Uterus (tissue), 4 donors: ENCODE measurements around the gene LCE3D. TPM values are rescaled to one million over a fixed set of nuclear protein-coding genes. Genes with fewer than 3 reads are reported as not detected.

ENCODE experiments used
- DNase-seq, 2 donors: peaks; one replicate each; pipeline ENCODE4 v3.0.0-alpha.2; 2019 to 2020
- H3K27ac ChIP-seq, 2 donors: fragments of 200-600 bp; sonication (generic); 1 replicate in 1 of 2; 2 replicates in 1 of 2; pipeline ENCODE4 v1.5.1; 2016 to 2018
- H3K27me3 ChIP-seq, 2 donors: fragments of 200-600 bp; sonication (generic); one replicate each; pipeline ENCODE4 v1.5.1; 2018 to 2019; ENCODE audit warnings: control low read depth in 1 of 2
- H3K36me3 ChIP-seq, 2 donors: fragments of 200-600 bp; sonication (generic); one replicate each; pipeline ENCODE4 v1.5.1; 2019; ENCODE audit warnings: control low read depth in 1 of 2
- H3K4me1 ChIP-seq, 2 donors: fragments of 200-600 bp; sonication (generic); one replicate each; pipeline ENCODE4 v1.5.1; 2018 to 2019; ENCODE audit warnings: control low read depth in 1 of 2
- H3K4me3 ChIP-seq, 2 donors: fragments of 200-600 bp; sonication (generic); 1 replicate in 1 of 2; 2 replicates in 1 of 2; pipeline ENCODE4 v1.5.1; 2018 to 2019; ENCODE audit warnings: mild to moderate bottlenecking in 1 of 2
- H3K9me3 ChIP-seq, 2 donors: fragments of 200-600 bp; sonication (generic); one replicate each; pipeline ENCODE4 v1.5.1; 2019; ENCODE audit warnings: control low read depth in 1 of 2
- POLR2A ChIP-seq, 2 donors: fragments of 450-650 bp; IDR thresholded peaks; one replicate each; pipeline ENCODE4 v1.6.1; 2016; ENCODE audit warnings: antibody characterized with exemption in 2 of 2, mild to moderate bottlenecking in 1 of 2, moderate library complexity in 1 of 2
- intact Hi-C: fragments of 100-400 bp; cut with DNase I; formaldehyde crosslinking; loops from one replicate; pipeline ENCODE4 v1.15.1; 2023; ENCODE audit warnings: low total_unique reads
- total RNA-seq, 4 donors: library from RNA; depleted of rRNA in 3 of 4; stranded (reverse); fragments of >200 nt in 3 of 4; gene quantifications; one replicate each; pipeline versions ENCODE4 v1.1.0 to v1.2.4, GENCODE V29; 2014 to 2023
- TF ChIP-seq, protein P1 (sequence below), 4 experiments: fragments of 200-600 bp in 2 of 4; fragments of 450-650 bp in 2 of 4; sonication (generic) in 2 of 4; IDR thresholded peaks; one replicate each; pipeline ENCODE4 v1.5.1; 2016 to 2019; ENCODE audit warnings: antibody characterized with exemption in 4 of 4, mild to moderate bottlenecking in 2 of 4, moderate library complexity in 1 of 4
- donor health status: DM: yes; HTN: yes; CAD: no.

LCE3D gene
- total RNA-seq, 4 donors from 2014 or later, result not detected

DNA sequence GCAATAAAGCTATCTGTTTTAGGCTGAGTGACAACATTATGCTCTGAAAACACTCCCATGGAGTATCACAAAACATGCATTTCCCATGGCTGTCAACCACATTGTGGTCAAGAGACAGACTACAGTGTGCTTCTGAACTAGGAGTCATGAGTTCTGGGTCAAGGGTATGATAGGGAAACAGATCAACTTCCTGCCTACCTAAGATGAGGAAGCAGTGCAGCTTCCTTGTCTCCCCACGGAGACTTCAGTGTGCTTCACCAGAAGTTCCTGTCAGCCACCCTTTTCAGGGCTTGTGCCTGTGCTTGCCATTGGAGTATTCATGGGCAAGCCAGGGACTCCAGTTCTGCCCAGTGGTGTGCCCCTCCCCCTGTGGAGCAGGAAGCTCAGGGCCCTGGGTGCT, 33.6 kb downstream of the LCE3D start:
- Histone ChIP-seq H3K4me1 (no peaks in the 10 kb centered on the region), H3K36me3 (no peaks in the 10 kb centered on the region), H3K4me3 (no peak overlapping the region), H3K27me3 (no peaks in the 10 kb centered on the region), H3K27ac (no peak overlapping the region), H3K9me3 (no peaks in the 10 kb centered on the region)
- no peak for DNase-seq
- no peak for TF ChIP-seq POLR2A (IDR thresholded peaks at IDR 0.05)
- TF ChIP-seq, protein P1, sequence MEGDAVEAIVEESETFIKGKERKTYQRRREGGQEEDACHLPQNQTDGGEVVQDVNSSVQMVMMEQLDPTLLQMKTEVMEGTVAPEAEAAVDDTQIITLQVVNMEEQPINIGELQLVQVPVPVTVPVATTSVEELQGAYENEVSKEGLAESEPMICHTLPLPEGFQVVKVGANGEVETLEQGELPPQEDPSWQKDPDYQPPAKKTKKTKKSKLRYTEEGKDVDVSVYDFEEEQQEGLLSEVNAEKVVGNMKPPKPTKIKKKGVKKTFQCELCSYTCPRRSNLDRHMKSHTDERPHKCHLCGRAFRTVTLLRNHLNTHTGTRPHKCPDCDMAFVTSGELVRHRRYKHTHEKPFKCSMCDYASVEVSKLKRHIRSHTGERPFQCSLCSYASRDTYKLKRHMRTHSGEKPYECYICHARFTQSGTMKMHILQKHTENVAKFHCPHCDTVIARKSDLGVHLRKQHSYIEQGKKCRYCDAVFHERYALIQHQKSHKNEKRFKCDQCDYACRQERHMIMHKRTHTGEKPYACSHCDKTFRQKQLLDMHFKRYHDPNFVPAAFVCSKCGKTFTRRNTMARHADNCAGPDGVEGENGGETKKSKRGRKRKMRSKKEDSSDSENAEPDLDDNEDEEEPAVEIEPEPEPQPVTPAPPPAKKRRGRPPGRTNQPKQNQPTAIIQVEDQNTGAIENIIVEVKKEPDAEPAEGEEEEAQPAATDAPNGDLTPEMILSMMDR (IDR thresholded peaks at IDR 0.05), result no peak
- intact Hi-C loops, result no loop called here

DNA sequence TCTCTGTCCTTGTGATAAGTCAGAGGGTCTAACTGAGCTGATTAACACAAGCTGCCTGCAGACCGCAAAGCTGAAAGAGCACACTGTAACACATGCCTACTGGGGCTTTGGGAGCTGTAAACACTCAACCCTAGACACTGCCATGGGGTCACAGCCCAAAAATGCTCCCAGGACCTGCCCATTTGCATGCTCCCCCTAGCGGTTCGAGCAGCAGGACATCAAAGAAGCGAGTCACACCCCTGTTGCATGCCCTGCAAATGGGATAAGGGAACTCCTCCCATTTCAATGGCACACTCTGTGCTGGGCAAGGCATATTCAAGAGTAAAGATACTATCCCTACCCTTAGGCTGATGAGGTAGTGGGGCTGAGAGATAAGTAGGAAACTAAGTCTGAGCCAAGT, 36.5 kb downstream of the LCE3D start:
- no peaks in the 10 kb centered on the region for H3K36me3 ChIP-seq
- intact Hi-C loops, result no loop called here
- no peak for DNase-seq
- H3K4me1 ChIP-seq, result no peaks in the 10 kb centered on the region
- no peak overlapping the region for H3K27ac ChIP-seq
- no peaks in the 10 kb centered on the region for H3K9me3 ChIP-seq
- no peaks in the 10 kb centered on the region for H3K27me3 ChIP-seq
- TF ChIP-seq, protein P1 (IDR thresholded peaks at IDR 0.05), result no peak
- no peak for TF ChIP-seq POLR2A (IDR thresholded peaks at IDR 0.05)
- no peak overlapping the region for H3K4me3 ChIP-seq

DNA sequence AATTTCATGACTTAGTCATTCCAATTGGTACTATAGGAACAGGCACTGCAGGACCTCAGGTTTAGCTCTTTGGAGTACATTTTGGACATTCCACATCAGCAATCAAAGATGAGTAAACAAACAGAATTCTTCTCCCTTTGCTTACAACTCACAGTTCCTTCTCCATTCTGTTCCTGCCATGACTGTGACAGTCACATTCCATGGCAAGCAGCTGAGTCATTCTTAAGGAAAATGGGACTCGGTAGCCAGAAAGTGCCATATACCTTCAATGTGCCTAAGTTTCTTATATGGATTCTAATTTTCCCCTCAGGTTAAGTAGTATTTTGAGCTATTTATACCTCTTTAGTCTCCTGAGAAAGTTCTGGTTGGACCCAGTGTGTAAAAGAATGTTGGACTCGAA, 40.4 kb downstream of the LCE3D start:
- TF ChIP-seq, protein P1 (IDR thresholded peaks at IDR 0.05), result no peak
- TF ChIP-seq POLR2A (IDR thresholded peaks at IDR 0.05), result no peak
- DNase-seq, result no peak
- Histone ChIP-seq H3K27me3 (no peaks in the 10 kb centered on the region), H3K4me3 (no peak overlapping the region), H3K27ac (no peak overlapping the region), H3K36me3 (no peaks in the 10 kb centered on the region), H3K9me3 (no peaks in the 10 kb centered on the region), H3K4me1 (no peaks in the 10 kb centered on the region)
- intact Hi-C loops, result no loop called here

DNA sequence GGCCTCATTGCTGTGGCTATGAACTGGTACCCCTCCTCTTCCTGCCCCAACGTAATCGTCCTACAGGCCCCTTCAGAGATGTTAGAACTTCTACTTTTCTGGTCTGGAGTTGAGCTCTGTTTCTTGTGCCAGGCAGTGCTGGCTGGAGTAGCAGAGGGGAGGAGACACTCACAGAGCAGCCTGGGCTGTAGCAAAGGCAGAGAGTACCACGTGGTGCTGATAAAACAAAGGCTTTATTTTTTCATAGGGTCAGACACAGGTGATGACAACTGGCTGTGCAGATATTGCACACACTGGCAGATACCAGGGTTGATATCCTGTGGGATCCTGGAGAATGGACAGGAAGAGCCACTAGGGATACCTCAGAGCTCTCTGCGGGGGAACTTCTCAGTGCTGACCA, 42.8 kb downstream of the LCE3D start:
- H3K4me3 ChIP-seq, result no peak overlapping the region
- TF ChIP-seq, protein P1 (IDR thresholded peaks at IDR 0.05), result no peak
- TF ChIP-seq POLR2A (IDR thresholded peaks at IDR 0.05), result no peak
- H3K27me3 ChIP-seq, result no peaks in the 10 kb centered on the region
- H3K4me1 ChIP-seq, result no peaks in the 10 kb centered on the region
- no peaks in the 10 kb centered on the region for H3K9me3 ChIP-seq
- intact Hi-C loops, result no loop called here
- H3K27ac ChIP-seq, result no peak overlapping the region
- H3K36me3 ChIP-seq, result no peaks in the 10 kb centered on the region
- no peak for DNase-seq

DNA sequence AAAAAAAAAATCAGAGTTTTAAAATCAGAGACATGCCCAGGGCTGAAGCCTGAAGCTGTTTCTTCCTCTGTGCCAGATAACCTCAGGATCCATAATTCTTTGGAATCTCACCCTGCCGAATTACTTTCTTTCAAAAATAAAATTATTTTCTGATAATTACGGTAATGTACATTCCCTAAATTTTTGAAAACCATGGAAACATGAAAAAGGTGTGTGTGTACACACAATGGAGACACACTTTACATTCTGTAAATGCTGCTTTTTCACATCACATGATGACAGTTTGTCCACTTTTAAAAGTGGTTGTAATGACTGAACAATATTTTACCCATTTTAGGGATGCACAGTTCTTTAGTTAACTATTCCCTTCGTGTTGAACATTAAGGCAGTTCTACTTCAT, 44.5 kb downstream of the LCE3D start:
- no peaks in the 10 kb centered on the region for H3K4me1 ChIP-seq
- intact Hi-C loops, result no loop called here
- H3K9me3 ChIP-seq, result no peaks in the 10 kb centered on the region
- TF ChIP-seq POLR2A (IDR thresholded peaks at IDR 0.05), result no peak
- TF ChIP-seq, protein P1 (IDR thresholded peaks at IDR 0.05), result no peak
- no peak overlapping the region for H3K4me3 ChIP-seq
- H3K27ac ChIP-seq, result no peak overlapping the region
- H3K27me3 ChIP-seq, result no peaks in the 10 kb centered on the region
- no peaks in the 10 kb centered on the region for H3K36me3 ChIP-seq
- DNase-seq, result no peak
